ENCODE data around the gene PISD. TPM values are rescaled to one million over a fixed set of nuclear protein-coding genes. Genes with fewer than 3 reads are reported as not detected.
"Not testable (repeated sequence)": the region's sequence is repeated elsewhere in the genome, so short reads cannot be mapped to it uniquely, and the experiment has no call there.

Gene PISD
- total RNA-seq, 4 donors from 2014 or later, result 33.7 to 111 (median 47.7) TPM

DNA sequence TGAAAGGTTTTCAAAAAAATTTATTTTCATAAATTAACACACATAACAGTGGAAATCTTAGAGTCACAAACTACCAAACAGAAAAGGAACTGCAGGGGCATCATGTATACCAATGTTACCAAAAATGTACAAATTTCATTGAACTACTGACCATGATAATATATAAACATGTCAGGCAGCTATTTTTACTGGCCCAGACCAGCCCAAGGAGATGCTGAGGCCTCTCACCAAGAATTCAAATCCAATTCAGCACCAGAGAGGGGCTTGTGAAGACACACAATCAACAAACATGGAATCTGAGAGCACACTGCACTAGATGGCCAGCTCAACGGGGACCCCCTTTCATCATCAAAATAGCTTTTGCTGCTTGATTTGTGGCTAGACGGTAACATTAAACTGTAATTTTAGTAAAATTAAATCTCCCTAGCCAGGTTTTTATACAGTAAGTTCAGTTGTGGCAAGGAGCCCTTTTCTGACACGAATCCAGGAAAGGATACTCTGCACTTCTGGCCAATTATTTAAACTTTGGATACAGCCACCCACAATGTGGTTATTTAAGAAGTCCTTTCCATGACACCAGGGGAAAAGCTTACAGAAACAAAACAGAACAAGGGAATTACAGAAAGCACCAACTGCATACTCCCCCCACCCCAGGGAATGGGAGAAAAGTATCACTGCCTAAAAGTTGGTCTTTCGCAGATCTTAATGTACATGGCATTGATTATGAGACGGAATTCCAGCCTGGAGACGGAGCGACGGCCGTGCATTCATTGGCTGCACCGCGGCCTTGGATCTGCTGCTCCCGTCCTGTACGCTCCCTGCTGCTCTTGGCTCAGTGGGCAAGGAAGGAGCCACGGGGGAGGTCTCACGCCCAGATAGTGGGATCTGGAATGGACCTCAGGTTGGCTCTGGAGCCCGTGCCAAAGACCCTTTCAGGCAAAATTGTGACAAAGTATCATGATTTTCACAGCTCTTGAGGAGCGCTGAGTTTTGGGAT lies 19.6 kb upstream of the PISD start:
- 82% methylated on average over 17 of the region's 17 CpGs; no CpG with 5 or more reads in 1 of the 2 donors for WGBS, 2 donors (ENCODE audit: low coverage in 1 of 2)
- peaks cover 0 to 20% (median 6%) of the 10 kb centered on the region in 4 donors for H3K36me3 ChIP-seq
- no peaks in the 10 kb centered on the region for H3K27me3 ChIP-seq
- DNase-seq, result no peak
- peak overlapping the region; percentile 23 to 77 (median 62) for H3K27ac ChIP-seq
- no peaks in the 10 kb centered on the region for H3K9me3 ChIP-seq
- no peak overlapping the region for H3K4me3 ChIP-seq
- peaks cover 5 to 11% (median 8%) of the 10 kb centered on the region in 4 donors for H3K4me1 ChIP-seq
- intact Hi-C loops (cut with DNase I; ENCODE audit: low total_unique reads) (no loop called here), in situ Hi-C loops (cut with MboI; ENCODE audit: low pct_ligation_motif_present in 1 of 4, low pct_unique_long_range_greater_than_20kb in 1 of 4, low sequenced_read_pairs in 3 of 4) (no loop called here)
- TF ChIP-seq, protein P1, sequence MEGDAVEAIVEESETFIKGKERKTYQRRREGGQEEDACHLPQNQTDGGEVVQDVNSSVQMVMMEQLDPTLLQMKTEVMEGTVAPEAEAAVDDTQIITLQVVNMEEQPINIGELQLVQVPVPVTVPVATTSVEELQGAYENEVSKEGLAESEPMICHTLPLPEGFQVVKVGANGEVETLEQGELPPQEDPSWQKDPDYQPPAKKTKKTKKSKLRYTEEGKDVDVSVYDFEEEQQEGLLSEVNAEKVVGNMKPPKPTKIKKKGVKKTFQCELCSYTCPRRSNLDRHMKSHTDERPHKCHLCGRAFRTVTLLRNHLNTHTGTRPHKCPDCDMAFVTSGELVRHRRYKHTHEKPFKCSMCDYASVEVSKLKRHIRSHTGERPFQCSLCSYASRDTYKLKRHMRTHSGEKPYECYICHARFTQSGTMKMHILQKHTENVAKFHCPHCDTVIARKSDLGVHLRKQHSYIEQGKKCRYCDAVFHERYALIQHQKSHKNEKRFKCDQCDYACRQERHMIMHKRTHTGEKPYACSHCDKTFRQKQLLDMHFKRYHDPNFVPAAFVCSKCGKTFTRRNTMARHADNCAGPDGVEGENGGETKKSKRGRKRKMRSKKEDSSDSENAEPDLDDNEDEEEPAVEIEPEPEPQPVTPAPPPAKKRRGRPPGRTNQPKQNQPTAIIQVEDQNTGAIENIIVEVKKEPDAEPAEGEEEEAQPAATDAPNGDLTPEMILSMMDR (IDR thresholded peaks at IDR 0.05), result no peak
- TF ChIP-seq POLR2A (IDR thresholded peaks at IDR 0.05), result no peak
- no peak for TF ChIP-seq POLR2AphosphoS5 (IDR thresholded peaks at IDR 0.05)
- no peak for TF ChIP-seq EP300 (IDR thresholded peaks at IDR 0.05; ENCODE audit: low read depth)

DNA sequence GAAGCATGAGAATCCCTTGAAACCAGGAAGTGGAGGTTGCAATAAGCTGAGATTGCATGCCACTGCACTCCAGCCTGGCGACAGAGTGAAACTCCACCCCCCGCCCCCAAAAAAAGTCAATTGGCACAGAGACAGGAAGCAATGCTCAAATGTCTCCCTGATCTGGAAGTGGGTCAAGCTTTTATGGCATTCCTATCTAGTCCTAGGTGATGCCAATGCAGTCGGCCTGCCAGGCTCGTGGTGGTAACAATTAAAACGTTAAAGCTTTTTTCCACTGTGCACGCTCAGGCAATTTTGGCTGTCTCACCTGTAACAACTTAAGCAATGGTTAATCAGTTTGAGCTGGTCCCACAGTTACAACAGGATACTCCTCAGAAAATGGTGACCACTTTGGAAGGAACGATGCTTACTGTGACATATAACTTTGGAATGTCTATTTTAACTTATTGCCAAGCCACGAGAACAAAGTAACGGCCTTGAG lies 18.9 kb upstream of the PISD start:
- Histone ChIP-seq H3K9me3 (no peaks in the 10 kb centered on the region), H3K27ac (peak overlapping the region; percentile 19 to 77 (median 62)), H3K4me1 (peaks cover 5 to 16% (median 10%) of the 10 kb centered on the region in 4 donors), H3K36me3 (peaks cover 0 to 19% (median 3%) of the 10 kb centered on the region in 4 donors), H3K4me3 (no peak overlapping the region), H3K27me3 (no peaks in the 10 kb centered on the region)
- no peak for TF ChIP-seq POLR2A (IDR thresholded peaks at IDR 0.05)
- in situ Hi-C loops (cut with MboI; ENCODE audit: low pct_ligation_motif_present in 1 of 4, low pct_unique_long_range_greater_than_20kb in 1 of 4, low sequenced_read_pairs in 3 of 4) (no loop called here), intact Hi-C loops (cut with DNase I; ENCODE audit: low total_unique reads) (no loop called here)
- peak; percentile 38 for DNase-seq
- 34 to 46% methylated on average over 5 to 9 of the region's 9 CpGs for WGBS, 2 donors (ENCODE audit: low coverage in 1 of 2)

DNA sequence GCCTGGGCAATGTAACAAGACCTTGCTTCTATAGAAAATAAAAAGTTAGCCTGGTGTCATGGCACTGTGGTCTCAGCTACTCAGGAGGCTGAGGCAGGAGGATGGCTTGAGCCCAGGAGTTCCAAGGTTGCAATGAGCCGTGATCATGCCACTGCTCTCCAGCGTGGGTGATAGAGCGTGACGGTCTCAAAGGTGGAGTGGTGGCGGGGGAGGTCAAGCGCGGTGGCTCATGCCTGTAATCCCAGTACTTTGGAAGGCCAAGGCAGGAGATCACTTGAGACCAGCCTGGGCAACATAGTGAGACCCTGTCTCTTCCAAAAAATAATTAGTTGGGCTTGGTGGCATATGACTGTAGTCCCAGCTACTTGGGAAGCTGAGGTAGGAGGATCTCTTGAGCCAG lies 16.7 kb upstream of the PISD start:
- intact Hi-C loops (cut with DNase I; ENCODE audit: low total_unique reads), result no loop called here

DNA sequence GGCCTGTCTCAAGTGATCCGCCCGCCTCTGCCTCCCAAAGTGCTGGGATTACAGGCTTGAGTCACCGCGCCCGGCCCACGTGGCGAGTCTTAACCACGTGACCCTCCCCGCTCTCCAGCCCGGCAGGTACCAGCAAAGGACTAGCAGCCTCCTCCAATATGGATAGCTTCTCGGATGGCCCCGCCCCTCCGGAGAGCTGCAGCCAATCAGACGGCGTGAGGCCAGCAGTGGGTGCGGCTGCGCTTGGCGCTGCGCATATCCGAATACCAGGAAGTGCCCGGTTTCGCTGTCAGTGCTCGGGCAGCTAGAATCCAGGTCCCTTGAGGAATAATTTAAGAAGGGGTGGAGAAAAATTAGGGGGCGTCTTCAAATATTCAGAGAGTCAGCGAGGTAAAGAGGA lies 14.7 kb upstream of the PISD start:
- TF ChIP-seq POLR2AphosphoS5 (IDR thresholded peaks at IDR 0.05), result peak in 2 of 3 donors; percentile 74 to 90
- TF ChIP-seq POLR2A (IDR thresholded peaks at IDR 0.05), result peak; percentile 83
- TF ChIP-seq, protein P1 (IDR thresholded peaks at IDR 0.05), result no peak
- intact Hi-C loops (cut with DNase I; ENCODE audit: low total_unique reads) (no loop called here), in situ Hi-C loops (cut with MboI; ENCODE audit: low pct_ligation_motif_present in 1 of 4, low pct_unique_long_range_greater_than_20kb in 1 of 4, low sequenced_read_pairs in 3 of 4) (loop anchor here in 1 of 4 donors (10.0 kb wide), 1 partner anchor 68 kb away; no protein-coding TSS in a partner anchor)
- H3K9me3 ChIP-seq, result no peaks in the 10 kb centered on the region
- H3K4me3 ChIP-seq, result peak overlapping the region in 3 of 4 donors; percentile 25 to 59 (median 32)
- peak overlapping the region; percentile 62 to 80 (median 68) for H3K27ac ChIP-seq
- H3K4me1 ChIP-seq, result peaks cover 5 to 16% (median 10%) of the 10 kb centered on the region in 4 donors
- peak; percentile 97 for DNase-seq
- WGBS, 2 donors (ENCODE audit: low coverage in 1 of 2), result 17% methylated on average over 18 of the region's 25 CpGs; no CpG with 5 or more reads in 1 of the 2 donors
- no peaks in the 10 kb centered on the region for H3K36me3 ChIP-seq
- H3K27me3 ChIP-seq, result no peaks in the 10 kb centered on the region

More for the DNA sequence above, 16.7 kb upstream of the PISD start:
- WGBS, 2 donors (ENCODE audit: low coverage in 1 of 2), result 100% methylated on average over 1 to 7 of the region's 7 CpGs
- Histone ChIP-seq H3K9me3 (no peaks in the 10 kb centered on the region), H3K4me3 (no peak overlapping the region), H3K4me1 (peaks cover 5 to 16% (median 10%) of the 10 kb centered on the region in 4 donors), H3K27ac (no peak overlapping the region), H3K36me3 (no peaks in the 10 kb centered on the region), H3K27me3 (no peaks in the 10 kb centered on the region)
- no peak for TF ChIP-seq EP300 (IDR thresholded peaks at IDR 0.05; ENCODE audit: low read depth)
- no peak for TF ChIP-seq POLR2AphosphoS5 (IDR thresholded peaks at IDR 0.05)
- TF ChIP-seq, protein P1 (IDR thresholded peaks at IDR 0.05), result no peak
- TF ChIP-seq POLR2A (IDR thresholded peaks at IDR 0.05), result no peak
- in situ Hi-C loops (cut with MboI; ENCODE audit: low pct_ligation_motif_present in 1 of 4, low pct_unique_long_range_greater_than_20kb in 1 of 4, low sequenced_read_pairs in 3 of 4), result loop anchor here in 1 of 4 donors (10.0 kb wide), 1 partner anchor 66 kb away; no protein-coding TSS in a partner anchor
- no peak for DNase-seq

DNA sequence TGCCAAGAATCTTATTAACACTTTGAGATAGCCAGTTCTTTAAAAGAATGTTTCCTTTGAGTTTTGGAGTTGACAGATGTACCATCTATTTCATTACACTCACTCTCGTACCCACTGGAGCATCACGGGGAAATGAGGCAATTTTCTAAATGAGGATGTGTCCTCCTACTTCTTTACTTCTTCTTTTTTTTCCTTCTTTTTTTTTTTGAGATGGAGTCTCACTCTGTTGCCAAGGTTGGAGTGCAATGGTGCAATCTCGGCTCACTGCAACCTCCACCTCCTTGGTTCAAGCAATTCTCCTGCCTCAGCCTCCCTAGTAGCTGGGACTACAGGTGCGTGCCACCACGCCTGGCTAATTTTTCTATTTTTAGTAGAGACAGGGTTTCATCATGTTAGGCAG lies 12.2 kb upstream of the PISD start:
- H3K36me3 ChIP-seq; H3K27ac ChIP-seq; H3K4me3 ChIP-seq; H3K27me3 ChIP-seq; H3K9me3 ChIP-seq; DNase-seq; H3K4me1 ChIP-seq; intact Hi-C loops (cut with DNase I; ENCODE audit: low total_unique reads): not testable (repeated sequence)
- WGBS, 2 donors (ENCODE audit: low coverage in 1 of 2), result 60 to 85% methylated on average over 3 to 5 of the region's 5 CpGs
- in situ Hi-C loops (cut with MboI; ENCODE audit: low pct_ligation_motif_present in 1 of 4, low pct_unique_long_range_greater_than_20kb in 1 of 4, low sequenced_read_pairs in 3 of 4), result loop anchor here in 3 of 4 donors (10.0 to 25.0 kb wide), 3 partner anchors 71 to 288 kb away; partner anchors contain the start of gene YWHAH (in 1 of the 3)

DNA sequence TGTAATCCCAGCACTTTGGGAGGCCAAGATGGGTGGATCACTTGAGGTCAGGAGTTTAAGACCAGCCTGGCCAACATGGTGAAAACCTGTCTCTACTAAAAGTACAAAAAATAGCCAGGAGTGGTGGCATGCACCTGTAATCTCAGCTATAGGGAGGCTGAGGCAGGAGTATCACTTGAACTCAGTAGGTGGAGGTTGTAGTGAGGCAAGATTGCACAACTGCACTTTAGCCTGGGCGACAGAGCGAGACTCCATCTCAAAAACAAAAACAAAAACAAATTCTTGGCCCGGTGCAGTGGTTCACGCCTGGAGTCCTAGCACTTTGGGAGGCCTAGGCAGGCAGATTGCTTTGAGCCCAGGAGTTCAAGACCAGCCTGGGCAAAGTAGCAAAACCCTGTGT lies 6.8 kb upstream of the PISD start:
- H3K27ac ChIP-seq; intact Hi-C loops (cut with DNase I; ENCODE audit: low total_unique reads): not testable (repeated sequence)

More for the DNA sequence above, 6.8 kb upstream of the PISD start:
- H3K4me3 ChIP-seq, DNase-seq, H3K27me3 ChIP-seq, H3K9me3 ChIP-seq, H3K36me3 ChIP-seq, H3K4me1 ChIP-seq: not testable (repeated sequence)
- in situ Hi-C loops (cut with MboI; ENCODE audit: low pct_ligation_motif_present in 1 of 4, low pct_unique_long_range_greater_than_20kb in 1 of 4, low sequenced_read_pairs in 3 of 4), result loop anchor here (10.0 to 25.0 kb wide), 4 partner anchors 76 to 296 kb away; partner anchors contain the start of gene YWHAH (in 1 of the 4)
- 77 to 89% methylated on average over 3 to 4 of the region's 4 CpGs for WGBS, 2 donors (ENCODE audit: low coverage in 1 of 2)
